NCI-H524 (cell line): ENCODE data around the gene RC3H2.
"Not testable (repeated sequence)": the region's sequence is repeated elsewhere in the genome, so short reads cannot be mapped to it uniquely, and the experiment has no call there.

Experiments used
- DNase-seq, 2 experiments: peaks; one replicate each; lab custom pipeline; 2025; lab: John Stamatoyannopoulos, UW

Gene RC3H2

GRCh38 chr9:122841501-122841900 is 63.7 kb downstream of the RC3H2 start:
- no peak for DNase-seq

GRCh38 chr9:122838441-122838840 is 66.7 kb downstream of the RC3H2 start:
- not testable (repeated sequence) for DNase-seq

- DNase-seq, result no peak
Observed at GRCh38 chr9:122837266-122837850, 67.8 kb downstream of the RC3H2 start.

GRCh38 chr9:122835313-122835731 is 69.8 kb downstream of the RC3H2 start:
- DNase-seq, result peak in 1 of 2 experiments; percentile 35

GRCh38 chr9:122832194-122832593 is 73.0 kb downstream of the RC3H2 start:
- no peak for DNase-seq

- not testable (repeated sequence) for DNase-seq
Observed at GRCh38 chr9:122828965-122829284, 76.2 kb downstream of the RC3H2 start.

GRCh38 chr9:122827761-122828093 is 77.4 kb downstream of the RC3H2 start:
- DNase-seq, result peak in 1 of 2 experiments; percentile 59

- no peak for DNase-seq
Observed at GRCh38 chr9:122822938-122823337, 82.2 kb downstream of the RC3H2 start.

GRCh38 chr9:122822056-122822455 is 83.1 kb downstream of the RC3H2 start:
- DNase-seq, result peak; percentile 23 to 69

GRCh38 chr9:122821278-122821943 is 83.7 kb downstream of the RC3H2 start:
- DNase-seq, result peak; percentile 75 to 90

GRCh38 chr9:122820490-122820845 is 84.7 kb downstream of the RC3H2 start:
- no peak for DNase-seq

- no peak for DNase-seq
Observed at GRCh38 chr9:122819791-122820489, 85.2 kb downstream of the RC3H2 start.

GRCh38 chr9:122819326-122819725 is 85.8 kb downstream of the RC3H2 start:
- DNase-seq, result no peak

GRCh38 chr9:122816163-122816867 is 88.8 kb downstream of the RC3H2 start:
- no peak for DNase-seq

- DNase-seq, result no peak
Observed at GRCh38 chr9:122815544-122815943, 89.6 kb downstream of the RC3H2 start.

GRCh38 chr9:122814545-122814944 is 90.6 kb downstream of the RC3H2 start:
- DNase-seq, result no peak

GRCh38 chr9:122812736-122813135 is 92.4 kb downstream of the RC3H2 start:
- DNase-seq, result peak; percentile 69 to 77

- peak; percentile 73 to 87 for DNase-seq
Observed at GRCh38 chr9:122810306-122810946, 94.7 kb downstream of the RC3H2 start.

- not testable (repeated sequence) for DNase-seq
Observed at GRCh38 chr9:122809261-122809660, 95.9 kb downstream of the RC3H2 start.

- no peak for DNase-seq
Observed at GRCh38 chr9:122808141-122808540, 97.0 kb downstream of the RC3H2 start.

- DNase-seq, result no peak
Observed at GRCh38 chr9:122807271-122807900, 97.8 kb downstream of the RC3H2 start.

GRCh38 chr9:122806661-122807060 is 98.5 kb downstream of the RC3H2 start:
- no peak for DNase-seq
